Sigmoid colon (tissue), 7 donors: ENCODE measurements around the gene MUC21. TPM values are rescaled to one million over a fixed set of nuclear protein-coding genes. Genes with fewer than 3 reads are reported as not detected.

ENCODE experiments used
- DNase-seq: peaks from one replicate; pipeline ENCODE4 v3.0.0-alpha.2; 2019
- H3K27ac ChIP-seq, 4 donors: fragments of 200-600 bp; sonication (generic); one replicate each; pipeline ENCODE4 v1.5.1; 2016 to 2019; ENCODE audit warnings: mild to moderate bottlenecking in 1 of 4
- H3K27me3 ChIP-seq, 3 donors: fragments of 200-600 bp; sonication (generic); one replicate each; pipeline ENCODE4 v1.5.1; 2019; ENCODE audit warnings: mild to moderate bottlenecking in 1 of 3
- H3K36me3 ChIP-seq, 4 donors: fragments of 200-600 bp; sonication (generic); one replicate each; pipeline ENCODE4 v1.5.1; 2016 to 2019
- H3K4me1 ChIP-seq, 4 donors: fragments of 200-600 bp; sonication (generic); one replicate each; pipeline ENCODE4 v1.5.1; 2017 to 2019
- H3K4me3 ChIP-seq, 4 donors: fragments of 200-600 bp; sonication (generic); one replicate each; pipeline ENCODE4 v1.5.1; 2017 to 2019; ENCODE audit warnings: mild to moderate bottlenecking in 2 of 4, moderate library complexity in 1 of 4
- H3K9me3 ChIP-seq, 4 donors: fragments of 200-600 bp in 3 of 4; sonication (generic) in 3 of 4; one replicate each; pipeline versions ENCODE4 v1.5.1 to v1.6.1; 2013 to 2019
- EP300 ChIP-seq, 4 donors: sonication (generic); formaldehyde crosslinking; IDR thresholded peaks; one replicate each; pipeline ENCODE4 v1.6.1; 2017; ENCODE audit warnings: antibody characterized with exemption in 4 of 4
- POLR2A ChIP-seq, 2 donors: fragments of 450-650 bp; IDR thresholded peaks; one replicate each; pipeline ENCODE4 v1.6.1; 2016; ENCODE audit warnings: antibody characterized with exemption in 2 of 2, mild to moderate bottlenecking in 2 of 2, moderate library complexity in 2 of 2
- POLR2AphosphoS5 ChIP-seq, 4 donors: sonication (generic); formaldehyde crosslinking; IDR thresholded peaks; one replicate each; pipeline ENCODE4 v1.6.1; 2017; ENCODE audit warnings: antibody characterized with exemption in 4 of 4
- WGBS, 2 donors: extraction: QIAGEN DNeasy Blood & Tissue Kit; methylation state at CpG; one replicate each; pipeline ENCODE4 v1.1.7; 2013; 5-methylcytosine and 5-hydroxymethylcytosine counted together
- intact Hi-C: fragments of 100-400 bp; cut with DNase I; formaldehyde crosslinking; loops from one replicate; pipeline ENCODE4 v1.15.1; 2023
- polyA plus RNA-seq, 3 donors: library from polyadenylated mRNA; stranded (reverse); fragments of 200-250 nt; gene quantifications; one replicate each; pipeline ENCODE4 v1.2.3, GENCODE V29; 2013
- total RNA-seq, 4 donors: library from RNA; depleted of rRNA; stranded (reverse); fragments of >200 nt; gene quantifications; one replicate each; pipeline ENCODE4 v1.1.0, GENCODE V29; 2016
- TF ChIP-seq, protein P1 (sequence below), 4 experiments: fragments of 450-650 bp in 3 of 4; fragments of 200-600 bp in 1 of 4; IDR thresholded peaks; one replicate each; pipeline ENCODE4 v1.5.1; 2016 to 2019; ENCODE audit warnings: antibody characterized with exemption in 4 of 4, mild to moderate bottlenecking in 3 of 4, moderate library complexity in 2 of 4
- donor health status: healthy with polysubstance abuse.
- donor health status: Bipolar disorder and iron deficiency.
- donor health status: healthy.

Gene MUC21
- total and polyA plus RNA-seq, 7 donors, result 0.19 to 1.2 TPM; not detected in 5

DNA sequence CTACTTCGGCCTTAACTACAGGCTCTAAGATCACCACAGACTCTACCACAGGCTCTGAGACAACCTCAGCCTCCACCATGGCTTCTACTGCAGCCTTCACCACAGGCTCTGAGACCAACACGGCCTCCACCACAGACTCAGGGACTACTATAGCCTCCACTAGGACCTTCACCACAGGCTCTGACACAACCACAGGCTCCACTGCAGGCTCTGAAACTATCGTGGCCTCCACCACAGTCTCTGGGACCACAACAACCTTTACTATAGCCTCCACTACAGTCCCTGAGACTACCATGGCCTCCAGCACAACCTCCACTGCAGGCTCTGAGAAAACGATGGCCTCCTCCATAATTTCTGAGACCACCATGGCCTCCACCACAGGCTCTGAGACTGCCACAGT is 42.1 kb downstream of the MUC21 start:
- H3K27ac ChIP-seq, result no peak overlapping the region
- no peak for TF ChIP-seq EP300 (IDR thresholded peaks at IDR 0.05)
- TF ChIP-seq, protein P1, sequence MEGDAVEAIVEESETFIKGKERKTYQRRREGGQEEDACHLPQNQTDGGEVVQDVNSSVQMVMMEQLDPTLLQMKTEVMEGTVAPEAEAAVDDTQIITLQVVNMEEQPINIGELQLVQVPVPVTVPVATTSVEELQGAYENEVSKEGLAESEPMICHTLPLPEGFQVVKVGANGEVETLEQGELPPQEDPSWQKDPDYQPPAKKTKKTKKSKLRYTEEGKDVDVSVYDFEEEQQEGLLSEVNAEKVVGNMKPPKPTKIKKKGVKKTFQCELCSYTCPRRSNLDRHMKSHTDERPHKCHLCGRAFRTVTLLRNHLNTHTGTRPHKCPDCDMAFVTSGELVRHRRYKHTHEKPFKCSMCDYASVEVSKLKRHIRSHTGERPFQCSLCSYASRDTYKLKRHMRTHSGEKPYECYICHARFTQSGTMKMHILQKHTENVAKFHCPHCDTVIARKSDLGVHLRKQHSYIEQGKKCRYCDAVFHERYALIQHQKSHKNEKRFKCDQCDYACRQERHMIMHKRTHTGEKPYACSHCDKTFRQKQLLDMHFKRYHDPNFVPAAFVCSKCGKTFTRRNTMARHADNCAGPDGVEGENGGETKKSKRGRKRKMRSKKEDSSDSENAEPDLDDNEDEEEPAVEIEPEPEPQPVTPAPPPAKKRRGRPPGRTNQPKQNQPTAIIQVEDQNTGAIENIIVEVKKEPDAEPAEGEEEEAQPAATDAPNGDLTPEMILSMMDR (IDR thresholded peaks at IDR 0.05), result no peak
- no peaks in the 10 kb centered on the region for H3K4me1 ChIP-seq
- peaks cover 0 to 3% (median 0%) of the 10 kb centered on the region in 3 donors for H3K27me3 ChIP-seq
- H3K36me3 ChIP-seq, result no peaks in the 10 kb centered on the region
- WGBS, 2 donors, result 75 to 85% methylated on average over 4 of the region's 4 CpGs
- DNase-seq, result no peak
- H3K9me3 ChIP-seq, result no peaks in the 10 kb centered on the region
- intact Hi-C loops, result no loop called here
- H3K4me3 ChIP-seq, result no peak overlapping the region

DNA sequence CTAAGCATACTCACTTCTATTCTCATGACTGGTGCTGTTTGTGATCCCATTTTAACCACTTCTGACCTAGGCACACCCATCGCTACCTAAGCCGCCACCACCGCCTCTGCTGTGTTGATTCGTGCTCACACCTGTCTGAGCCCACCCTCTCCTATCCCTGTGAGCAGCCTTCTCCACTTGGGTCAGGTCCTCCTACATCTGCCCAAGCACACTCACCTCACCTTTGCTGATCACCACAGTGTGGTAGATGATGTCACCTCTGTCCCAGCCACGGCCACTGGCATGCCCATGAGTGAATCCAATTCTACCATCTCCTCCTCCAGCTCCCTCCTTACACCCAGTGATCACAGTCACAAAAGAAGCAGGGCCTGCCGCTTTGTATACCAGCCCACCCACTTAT is 47.6 kb downstream of the MUC21 start:
- H3K36me3 ChIP-seq, result no peaks in the 10 kb centered on the region
- no peak overlapping the region for H3K27ac ChIP-seq
- intact Hi-C loops, result no loop called here
- no peaks in the 10 kb centered on the region for H3K9me3 ChIP-seq
- no peak for TF ChIP-seq POLR2AphosphoS5 (IDR thresholded peaks at IDR 0.05)
- TF ChIP-seq, protein P1 (IDR thresholded peaks at IDR 0.05), result no peak
- TF ChIP-seq EP300 (IDR thresholded peaks at IDR 0.05), result no peak
- TF ChIP-seq POLR2A (IDR thresholded peaks at IDR 0.05), result no peak
- no peak overlapping the region for H3K4me3 ChIP-seq
- 81 to 86% methylated on average over 6 of the region's 6 CpGs for WGBS, 2 donors
- no peaks in the 10 kb centered on the region for H3K4me1 ChIP-seq
- H3K27me3 ChIP-seq, result no peaks in the 10 kb centered on the region
- DNase-seq, result no peak

DNA sequence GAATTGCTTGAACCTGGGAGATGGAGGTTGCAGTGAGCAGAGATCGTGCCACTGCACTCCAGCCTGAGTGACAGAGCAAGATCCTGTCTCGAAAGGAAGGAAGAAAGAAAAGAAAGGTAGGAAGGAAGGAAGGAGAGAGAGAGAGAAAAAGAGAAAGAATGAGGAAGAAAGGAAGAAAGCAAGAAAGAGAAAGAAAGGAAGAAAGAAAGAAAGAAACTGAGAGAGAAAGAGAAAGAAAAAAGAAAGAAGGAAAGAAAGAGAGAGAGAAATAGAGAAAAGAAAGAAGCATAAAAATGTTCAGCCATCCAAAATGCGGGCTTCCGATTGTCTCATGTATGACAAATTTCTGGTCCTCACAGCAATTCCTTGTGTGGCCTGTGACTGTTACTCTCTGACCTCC is 49.6 kb downstream of the MUC21 start:
- H3K36me3 ChIP-seq, result no peaks in the 10 kb centered on the region
- no peak overlapping the region for H3K4me3 ChIP-seq
- no peak for DNase-seq
- intact Hi-C loops, result no loop called here
- H3K9me3 ChIP-seq, result no peaks in the 10 kb centered on the region
- H3K27me3 ChIP-seq, result no peaks in the 10 kb centered on the region
- WGBS, 2 donors, result 91 to 92% methylated on average over 4 of the region's 4 CpGs
- no peak overlapping the region for H3K27ac ChIP-seq
- TF ChIP-seq, protein P1 (IDR thresholded peaks at IDR 0.05), result no peak
- TF ChIP-seq POLR2A (IDR thresholded peaks at IDR 0.05) (no peak), EP300 (IDR thresholded peaks at IDR 0.05) (no peak), POLR2AphosphoS5 (IDR thresholded peaks at IDR 0.05) (no peak)
- H3K4me1 ChIP-seq, result no peaks in the 10 kb centered on the region

DNA sequence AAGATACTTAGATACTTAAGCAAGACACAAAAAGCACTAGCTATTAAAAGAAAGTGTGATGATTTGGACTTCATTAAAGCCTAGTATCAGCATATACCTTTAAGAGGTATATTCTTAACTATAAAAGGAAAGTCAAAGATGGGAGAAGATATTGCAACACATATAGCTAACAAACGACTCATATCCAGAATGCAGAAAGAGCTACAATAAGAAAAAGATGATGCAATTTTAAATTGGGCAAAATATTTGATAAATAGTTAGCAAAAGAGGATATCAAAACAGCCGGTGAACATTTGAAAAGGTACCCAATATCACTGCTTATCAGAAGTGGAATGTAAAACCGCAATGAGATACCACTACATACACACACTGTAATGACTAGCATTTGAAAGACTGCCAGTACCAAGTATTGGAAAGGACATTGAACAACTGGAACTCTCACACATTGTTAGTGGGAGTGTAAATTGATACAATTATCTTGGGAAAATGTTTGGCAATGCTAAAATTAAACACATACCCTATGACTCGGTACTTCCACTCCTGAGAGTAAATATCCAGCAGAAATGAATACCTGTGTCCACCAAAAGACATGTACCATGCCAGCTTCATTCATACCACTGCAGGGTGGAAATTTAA is 52.5 kb downstream of the MUC21 start:
- no peaks in the 10 kb centered on the region for H3K9me3 ChIP-seq
- TF ChIP-seq, protein P1 (IDR thresholded peaks at IDR 0.05), result no peak
- TF ChIP-seq POLR2AphosphoS5 (IDR thresholded peaks at IDR 0.05) (no peak), EP300 (IDR thresholded peaks at IDR 0.05) (no peak), POLR2A (IDR thresholded peaks at IDR 0.05) (no peak)
- no peak for DNase-seq
- WGBS, 2 donors, result 57 to 81% methylated on average over 4 of the region's 4 CpGs
- intact Hi-C loops, result no loop called here
- H3K27me3 ChIP-seq, result no peaks in the 10 kb centered on the region
- no peaks in the 10 kb centered on the region for H3K4me1 ChIP-seq
- H3K36me3 ChIP-seq, result no peaks in the 10 kb centered on the region
- H3K4me3 ChIP-seq, result no peak overlapping the region
- H3K27ac ChIP-seq, result no peak overlapping the region

DNA sequence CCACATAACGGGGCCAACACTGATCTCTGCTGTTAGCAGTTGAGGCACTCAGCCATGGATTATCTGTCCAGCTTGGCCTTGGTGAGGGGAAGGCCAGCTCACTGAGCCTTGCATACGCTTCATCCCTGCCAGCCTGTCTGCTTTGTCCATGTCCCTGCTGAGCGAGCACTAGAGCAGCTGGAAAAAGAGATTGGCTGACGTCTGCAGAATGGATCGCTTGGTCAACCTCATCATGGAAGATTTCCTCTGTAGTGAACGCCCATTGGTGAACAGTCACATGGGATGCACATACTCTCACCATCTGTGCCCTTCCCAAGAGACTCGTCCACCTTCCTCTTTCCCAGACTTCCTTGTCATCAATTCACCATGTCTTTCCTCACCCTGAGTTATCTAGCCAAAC is 53.7 kb downstream of the MUC21 start:
- no peaks in the 10 kb centered on the region for H3K27me3 ChIP-seq
- no peak for TF ChIP-seq POLR2AphosphoS5 (IDR thresholded peaks at IDR 0.05)
- TF ChIP-seq POLR2A (IDR thresholded peaks at IDR 0.05), result no peak
- no peak for TF ChIP-seq EP300 (IDR thresholded peaks at IDR 0.05)
- TF ChIP-seq, protein P1 (IDR thresholded peaks at IDR 0.05), result no peak
- H3K4me1 ChIP-seq, result no peaks in the 10 kb centered on the region
- no peak overlapping the region for H3K4me3 ChIP-seq
- intact Hi-C loops, result no loop called here
- 85% methylated on average over 7 of the region's 7 CpGs for WGBS, 2 donors
- H3K27ac ChIP-seq, result no peak overlapping the region
- DNase-seq, result no peak
- H3K9me3 ChIP-seq, result no peaks in the 10 kb centered on the region
- no peaks in the 10 kb centered on the region for H3K36me3 ChIP-seq
